B cell (primary cell): ENCODE measurements around the gene CDT1. TPM values are rescaled to one million over a fixed set of nuclear protein-coding genes. Genes with fewer than 3 reads are reported as not detected.

Experiments used
- ATAC-seq: fragments of 200-7000 bp; cut with Tn5 transposase; one replicate; pipeline ENCODE4 v1.10.0; 2021; ENCODE audit warnings: low read depth, mild to moderate bottlenecking, moderate number of reproducible peaks, moderate library complexity
- CTCF ChIA-PET: fragments of 350-600 bp; sonication (Branson Sonifier 250); formaldehyde crosslinking; loops from one replicate; lab custom pipeline; 2021; ENCODE audit warnings: antibody characterized with exemption, inconsistent platforms; lab: Charles Lee
- POLR2A ChIA-PET: fragments of 350-600 bp; sonication (Branson Sonifier 250); formaldehyde crosslinking; loops from one replicate; lab custom pipeline; 2021; ENCODE audit warnings: antibody characterized with exemption; lab: Charles Lee
- DNase-seq: peaks from one replicate; pipeline ENCODE4 v3.0.0; 2013
- H2AFZ ChIP-seq: 2 replicates; pipeline ENCODE4 v1.6.1; 2012; ENCODE audit warnings: mild to moderate bottlenecking, low read depth, low read length; ENCODE audit not compliant: insufficient read depth, poor library complexity, severe bottlenecking
- H3K27ac ChIP-seq, 2 donors: 1 replicate in 1 of 2; 2 replicates in 1 of 2; pipeline ENCODE4 v1.5.1; 2012 to 2013; ENCODE audit warnings: low read length in 2 of 2, mild to moderate bottlenecking in 2 of 2, moderate library complexity in 1 of 2
- H3K27me3 ChIP-seq, 4 experiments: fragments of 200-600 bp in 1 of 4; sonication (generic) in 1 of 4; replicated peaks in 1 of 4; 1 replicate in 2 of 4; 2 replicates in 2 of 4; pipeline versions ENCODE4 v1.6.1 to v1.7.0; 2013 to 2016; ENCODE audit warnings: low read length in 3 of 4, mild to moderate bottlenecking in 2 of 4, mixed read lengths in 1 of 4, moderate library complexity in 1 of 4; ENCODE audit not compliant: insufficient read depth in 4 of 4, control insufficient read depth in 3 of 4; ENCODE audit errors: control extremely low read depth in 1 of 4
- H3K36me3 ChIP-seq, 2 experiments: replicated peaks in 1 of 2; 1 replicate in 1 of 2; 2 replicates in 1 of 2; pipeline versions ENCODE4 v1.6.1 to v1.7.1; 2013; ENCODE audit warnings: low read length in 1 of 2; ENCODE audit not compliant: insufficient read depth in 2 of 2, control insufficient read depth in 1 of 2; ENCODE audit errors: control extremely low read depth in 1 of 2, extremely low read depth in 1 of 2
- H3K4me1 ChIP-seq, 2 donors: fragments of 200-600 bp in 1 of 2; sonication (generic) in 1 of 2; 1 replicate in 1 of 2; 2 replicates in 1 of 2; pipeline versions ENCODE4 v1.5.1 to v1.6.1; 2013 to 2017; ENCODE audit warnings: low read length in 2 of 2; ENCODE audit not compliant: control insufficient read depth in 2 of 2, insufficient read depth in 2 of 2
- H3K4me2 ChIP-seq: replicated peaks from 2 replicates; pipeline ENCODE3; 2012; ENCODE audit warnings: mild to moderate bottlenecking, low read depth, low read length; ENCODE audit not compliant: poor library complexity, severe bottlenecking
- H3K4me3 ChIP-seq, 5 experiments: fragments of 200-600 bp in 1 of 5; sonication (generic) in 1 of 5; 1 replicate in 3 of 5; 2 replicates in 2 of 5; pipeline versions ENCODE4 v1.5.1 to v1.7.0; 2011 to 2016; ENCODE audit warnings: low read length in 4 of 5, mild to moderate bottlenecking in 4 of 5, low read depth in 2 of 5, control low read depth in 1 of 5, moderate library complexity in 1 of 5; ENCODE audit not compliant: insufficient read depth in 1 of 5; ENCODE audit errors: control extremely low read depth in 1 of 5, extremely low read depth in 1 of 5
- H3K79me2 ChIP-seq: fragments of 200-600 bp; sonication (generic); one replicate; pipeline ENCODE4 v1.6.0; 2016; ENCODE audit warnings: low read length; ENCODE audit not compliant: control insufficient read depth, insufficient read depth
- H3K9ac ChIP-seq: fragments of 200-600 bp; sonication (generic); 2 replicates; pipeline ENCODE4 v1.6.1; 2017; ENCODE audit warnings: mild to moderate bottlenecking, low read length, moderate library complexity
- H3K9me3 ChIP-seq, 3 donors: one replicate each; pipeline versions ENCODE4 v1.6.1 to v1.7.1; 2013; ENCODE audit warnings: low read length in 2 of 3; ENCODE audit not compliant: control insufficient read depth in 2 of 3, insufficient read depth in 1 of 3; ENCODE audit errors: control extremely low read depth in 1 of 3
- H4K20me1 ChIP-seq: 2 replicates; pipeline ENCODE4 v1.6.0; 2012; ENCODE audit warnings: mild to moderate bottlenecking, low read length; ENCODE audit not compliant: insufficient read depth, control insufficient read depth, poor library complexity, severe bottlenecking
- H3K27ac Mint-ChIP-seq: one replicate; pipeline ENCODE4 v1.8.0; 2021; ENCODE audit warnings: mixed read lengths
- H3K27me3 Mint-ChIP-seq: one replicate; pipeline ENCODE4 v1.8.0; 2021; ENCODE audit warnings: mixed read lengths
- H3K4me1 Mint-ChIP-seq: one replicate; pipeline ENCODE4 v1.8.0; 2021; ENCODE audit warnings: mixed read lengths
- H3K4me3 Mint-ChIP-seq: one replicate; pipeline ENCODE4 v1.8.0; 2021; ENCODE audit warnings: mixed read lengths
- H3K9me3 Mint-ChIP-seq: one replicate; pipeline ENCODE4 v1.8.0; 2022; ENCODE audit warnings: mixed read lengths; ENCODE audit not compliant: insufficient read depth
- EZH2 ChIP-seq: IDR thresholded peaks from 2 replicates; pipeline ENCODE4 v1.6.1; 2012; ENCODE audit warnings: borderline replicate concordance, low read depth, mild to moderate bottlenecking, moderate library complexity, low read length; ENCODE audit not compliant: insufficient read depth, poor library complexity, severe bottlenecking
- WGBS: methylation state at CpG from one replicate; pipeline ENCODE4 v1.1.5; 2013; ENCODE audit warnings: missing lambda C conversion rate; ENCODE audit not compliant: insufficient coverage; 5-methylcytosine and 5-hydroxymethylcytosine counted together
- intact Hi-C: fragments of 100-400 bp; cut with micrococcal nuclease; formaldehyde crosslinking; loops from one replicate; pipeline ENCODE4 v1.10.0; 2022
- polyA plus RNA-seq: library from polyadenylated mRNA; depleted of rRNA; stranded (reverse); fragments of >200 nt; gene quantifications from 2 replicates; pipeline ENCODE4 v1.2.3, GENCODE V29; 2012
- total RNA-seq, 2 donors: library from RNA; stranded (reverse); fragments of 120-200 nt in 1 of 2; gene quantifications; 1 replicate in 1 of 2; 2 replicates in 1 of 2; pipeline versions ENCODE4 v1.2.3 to v1.2.4, GENCODE V29; 2013 to 2022
- TF ChIP-seq, protein P1 (sequence below): fragments of 200-600 bp; IDR thresholded peaks from one replicate; pipeline ENCODE4 v1.8.0; 2022; ENCODE audit warnings: antibody characterized with exemption, mild to moderate bottlenecking

Gene CDT1
- total and polyA plus RNA-seq, 2 donors (not counting 1 experiment from before 2014, with no cell fraction given) = 0.27 to 0.36 TPM

DNA sequence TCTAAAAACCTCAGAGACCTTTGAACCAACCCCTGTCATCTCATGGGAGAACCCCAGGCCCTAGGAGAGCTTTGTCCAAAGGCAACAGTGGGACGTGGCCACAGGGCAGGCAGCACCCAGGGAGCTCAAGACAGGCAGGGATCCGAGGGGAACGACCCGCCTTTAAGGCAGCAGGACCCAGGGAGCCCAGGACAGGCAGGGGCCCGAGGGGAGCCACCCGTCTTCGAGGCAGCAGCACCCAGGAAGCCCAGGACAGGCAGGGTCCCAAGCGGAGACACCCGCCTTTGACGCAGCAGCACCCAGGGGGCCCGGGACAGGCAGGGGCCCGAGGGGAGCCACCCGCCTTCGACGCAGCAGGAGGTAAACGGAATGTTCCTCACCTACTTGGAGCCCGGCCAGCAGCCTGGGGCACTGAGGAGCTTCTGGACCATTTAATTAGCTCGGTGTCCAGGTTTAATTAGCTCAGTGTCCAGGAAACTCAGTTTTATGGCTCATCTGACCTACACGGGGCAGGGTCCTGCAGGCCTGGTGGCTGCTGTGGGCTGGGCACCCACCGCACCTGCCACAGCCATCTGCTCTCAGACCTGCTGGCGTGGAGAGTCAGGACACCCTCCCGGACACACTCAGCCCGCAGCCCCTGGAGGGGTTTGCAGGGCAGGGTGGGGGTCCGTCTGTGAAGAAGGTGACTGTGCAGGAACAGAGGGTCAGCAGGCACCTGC lies 43.0 kb upstream of the CDT1 start:
- H3K27ac ChIP-seq = no peak overlapping the region
- POLR2A ChIA-PET = no interaction called here
- CTCF ChIA-PET = interaction anchor here (0.7 to 1.7 kb wide), 4 partner anchors 21 to 52 kb away, joined by 3 to 9 read pairs (median 4); no protein-coding TSS in a partner anchor
- TF ChIP-seq EZH2 = no peak
- TF ChIP-seq, protein P1, sequence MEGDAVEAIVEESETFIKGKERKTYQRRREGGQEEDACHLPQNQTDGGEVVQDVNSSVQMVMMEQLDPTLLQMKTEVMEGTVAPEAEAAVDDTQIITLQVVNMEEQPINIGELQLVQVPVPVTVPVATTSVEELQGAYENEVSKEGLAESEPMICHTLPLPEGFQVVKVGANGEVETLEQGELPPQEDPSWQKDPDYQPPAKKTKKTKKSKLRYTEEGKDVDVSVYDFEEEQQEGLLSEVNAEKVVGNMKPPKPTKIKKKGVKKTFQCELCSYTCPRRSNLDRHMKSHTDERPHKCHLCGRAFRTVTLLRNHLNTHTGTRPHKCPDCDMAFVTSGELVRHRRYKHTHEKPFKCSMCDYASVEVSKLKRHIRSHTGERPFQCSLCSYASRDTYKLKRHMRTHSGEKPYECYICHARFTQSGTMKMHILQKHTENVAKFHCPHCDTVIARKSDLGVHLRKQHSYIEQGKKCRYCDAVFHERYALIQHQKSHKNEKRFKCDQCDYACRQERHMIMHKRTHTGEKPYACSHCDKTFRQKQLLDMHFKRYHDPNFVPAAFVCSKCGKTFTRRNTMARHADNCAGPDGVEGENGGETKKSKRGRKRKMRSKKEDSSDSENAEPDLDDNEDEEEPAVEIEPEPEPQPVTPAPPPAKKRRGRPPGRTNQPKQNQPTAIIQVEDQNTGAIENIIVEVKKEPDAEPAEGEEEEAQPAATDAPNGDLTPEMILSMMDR = no peak
- peaks cover 0 to 9% of the 10 kb centered on the region in 2 experiments for H3K36me3 ChIP-seq
- H3K4me3 ChIP-seq = no peak overlapping the region
- H3K9me3 ChIP-seq = peaks cover 0 to 17% (median 0%) of the 10 kb centered on the region in 3 donors
- H3K4me3 Mint-ChIP-seq = no peak overlapping the region
- ATAC-seq (no peak), DNase-seq (no peak)
- no peaks in the 10 kb centered on the region for H3K9me3 Mint-ChIP-seq
- H3K9ac ChIP-seq = no peak overlapping the region
- intact Hi-C loops = no loop called here
- peaks cover 89% of the 10 kb centered on the region for H4K20me1 ChIP-seq
- H3K4me1 Mint-ChIP-seq = peaks cover 25% of the 10 kb centered on the region
- H3K4me2 ChIP-seq = no peak overlapping the region
- peaks cover 97% of the 10 kb centered on the region for H3K79me2 ChIP-seq
- no peaks in the 10 kb centered on the region for H3K27me3 ChIP-seq
- peak overlapping the region; percentile 26 for H3K27ac Mint-ChIP-seq
- H3K4me1 ChIP-seq = peaks cover 0 to 7% of the 10 kb centered on the region in 2 donors
- WGBS = 97% methylated on average over 24 of the region's 24 CpGs
- H3K27me3 Mint-ChIP-seq = no peaks in the 10 kb centered on the region
- no peak overlapping the region for H2AFZ ChIP-seq

DNA sequence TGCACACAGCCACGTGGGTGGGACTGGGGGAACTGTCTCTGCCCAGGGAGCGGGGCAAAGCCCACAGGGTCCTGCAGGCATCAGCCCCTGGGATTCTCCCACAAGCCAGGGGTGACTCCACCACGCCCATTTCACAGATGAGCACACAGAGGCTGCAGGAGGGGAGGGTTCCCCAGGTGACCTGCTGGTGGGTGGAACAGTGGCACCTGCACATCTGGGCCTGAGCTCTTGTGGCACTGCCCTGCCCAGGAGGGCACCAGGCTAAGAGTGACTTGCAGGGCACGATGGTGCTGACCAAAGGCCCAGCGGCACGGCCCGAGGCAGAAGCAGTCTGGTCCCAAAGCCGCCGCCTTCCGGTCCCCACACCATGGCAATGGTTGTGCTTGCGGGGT lies 42.5 kb upstream of the CDT1 start:
- H4K20me1 ChIP-seq = peaks cover 89% of the 10 kb centered on the region
- Mint-ChIP-seq H3K27ac (no peak overlapping the region), H3K4me3 (no peak overlapping the region), H3K27me3 (no peaks in the 10 kb centered on the region), H3K4me1 (peaks cover 29% of the 10 kb centered on the region), H3K9me3 (no peaks in the 10 kb centered on the region)
- peaks cover 4 to 12% of the 10 kb centered on the region in 2 donors for H3K4me1 ChIP-seq
- H3K27ac ChIP-seq = no peak overlapping the region
- peaks cover 0 to 9% of the 10 kb centered on the region in 2 experiments for H3K36me3 ChIP-seq
- DNase-seq (no peak), ATAC-seq (no peak)
- TF ChIP-seq, protein P1 = no peak
- TF ChIP-seq EZH2 = no peak
- H3K4me2 ChIP-seq = no peak overlapping the region
- POLR2A ChIA-PET = no interaction called here
- no peak overlapping the region for H3K9ac ChIP-seq
- peaks cover 97% of the 10 kb centered on the region for H3K79me2 ChIP-seq
- H3K9me3 ChIP-seq = peaks cover 0 to 17% (median 0%) of the 10 kb centered on the region in 3 donors
- WGBS = 97% methylated on average over 11 of the region's 11 CpGs
- H3K4me3 ChIP-seq = no peak overlapping the region
- intact Hi-C loops = no loop called here
- no peaks in the 10 kb centered on the region for H3K27me3 ChIP-seq
- H2AFZ ChIP-seq = no peak overlapping the region
- CTCF ChIA-PET = interaction anchor here (0.7 to 1.7 kb wide), 3 partner anchors 20 to 51 kb away, joined by 3 to 9 read pairs (median 3); no protein-coding TSS in a partner anchor
